T-helper 2 cell (primary cell): ENCODE measurements around the gene PPRC1.
A peak's percentile ranks its signal among the peaks of the same experiment; 100 is the strongest.

Source experiments
- DNase-seq, 5 experiments: peaks; one replicate each; pipeline versions ENCODE4 v3.0.0 to v3.0.0-alpha.2; 2012 to 2022

PPRC1 gene

DNA sequence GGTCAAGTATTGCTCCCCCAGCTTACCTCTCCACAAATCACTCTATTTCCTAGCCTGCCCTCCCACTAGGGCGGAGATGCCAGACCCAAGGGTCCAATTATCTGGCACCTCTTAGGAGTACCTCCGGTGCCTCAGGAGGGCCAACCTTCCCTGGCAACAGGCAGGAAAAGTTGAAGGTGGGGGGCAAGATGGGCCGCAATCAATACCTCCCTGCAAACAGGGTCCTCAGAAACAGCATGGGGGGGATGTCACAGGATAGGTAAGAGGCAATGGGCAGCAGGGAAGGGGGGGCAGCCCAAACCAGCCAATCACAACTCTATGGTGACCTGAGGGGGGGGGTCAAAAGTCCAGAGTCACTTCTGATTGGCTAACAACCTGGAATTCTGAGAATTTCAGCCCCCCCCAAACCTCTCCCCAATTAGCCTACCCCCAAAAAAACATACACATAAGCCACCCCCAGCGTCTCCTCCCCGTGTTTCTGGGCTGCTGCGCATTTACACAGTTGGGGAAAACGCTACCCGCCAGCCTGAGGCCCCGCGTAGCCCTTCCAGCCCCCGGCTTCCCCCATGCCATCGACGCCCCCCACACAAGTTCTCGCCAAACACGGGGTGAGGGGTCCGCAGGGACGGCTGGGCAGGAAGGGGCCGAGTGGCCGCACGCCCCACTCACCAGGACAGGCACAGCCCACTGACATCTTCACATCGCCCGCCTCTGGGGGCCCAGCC, 13.3 kb upstream of the PPRC1 start:
- peak in 2 of 5 experiments; percentile 32 to 81 for DNase-seq

GRCh38 chr10:102120142-102120990, 12.5 kb upstream of the PPRC1 start, which contains the start of gene LDB1:
Gene LDB1 (minus strand): TSS chr10:102120368. CDS start chr10:102120110, 258 bp downstream.
- peak; percentile 30 to 86 (median 55) for DNase-seq

GRCh38 chr10:102120991-102121738, 11.7 kb upstream of the PPRC1 start:
- peak in 1 of 5 experiments; percentile 36 for DNase-seq

DNA sequence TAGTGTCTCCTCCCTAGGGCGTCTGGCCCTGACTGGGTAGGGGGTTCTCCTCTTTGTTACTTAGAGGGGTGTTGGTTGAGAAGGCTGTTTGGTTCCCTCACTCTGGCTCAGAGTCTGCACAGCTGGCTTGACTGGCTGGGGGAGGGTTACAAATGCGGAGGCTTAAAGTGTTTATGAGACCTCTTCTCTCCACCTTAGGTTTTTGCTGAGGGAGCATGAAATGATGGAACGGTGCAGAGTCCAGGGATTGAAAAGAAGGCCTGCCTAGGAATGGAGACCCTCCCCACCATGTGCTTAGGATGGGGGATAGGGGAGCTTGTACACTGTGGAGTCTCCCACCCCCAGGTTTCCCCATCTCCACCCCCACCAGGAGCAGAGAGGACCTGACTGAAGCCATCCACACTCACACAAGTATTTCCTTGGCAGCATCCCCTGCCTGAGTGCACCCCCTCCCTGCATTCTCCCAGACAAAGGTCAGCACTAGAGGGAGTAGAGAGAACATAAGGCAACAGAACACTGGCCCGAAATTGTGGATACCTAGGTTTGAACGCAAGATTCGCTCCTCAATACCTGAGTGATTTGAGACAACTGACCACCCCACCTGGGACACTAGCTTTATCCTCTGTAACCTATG, 11.0 kb upstream of the PPRC1 start:
- DNase-seq, result no peak

DNA sequence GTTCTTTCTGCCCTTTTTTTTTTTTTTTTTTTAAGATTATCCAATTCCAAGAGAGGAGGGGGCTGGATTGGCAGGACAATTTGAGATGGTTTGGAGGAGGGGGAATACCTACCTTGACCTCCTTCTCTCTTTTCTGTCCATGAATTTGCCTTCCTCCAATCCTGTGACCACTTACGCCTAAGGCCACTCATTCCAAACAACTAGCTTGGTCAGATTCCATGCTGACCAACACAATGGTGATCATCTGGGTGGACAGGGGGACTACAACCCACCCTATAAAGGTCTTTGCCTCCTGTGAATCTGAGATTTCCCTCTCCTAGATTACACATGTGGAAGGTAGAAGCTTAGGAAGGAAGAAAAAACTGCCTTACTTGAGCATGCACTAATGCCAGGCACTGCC, 10.4 kb upstream of the PPRC1 start:
- no peak for DNase-seq

GRCh38 chr10:102123223-102123622, 9.6 kb upstream of the PPRC1 start:
- no peak for DNase-seq

- DNase-seq, result no peak
Observed at GRCh38 chr10:102131286-102132170, 1.3 kb upstream of the PPRC1 start.

DNA sequence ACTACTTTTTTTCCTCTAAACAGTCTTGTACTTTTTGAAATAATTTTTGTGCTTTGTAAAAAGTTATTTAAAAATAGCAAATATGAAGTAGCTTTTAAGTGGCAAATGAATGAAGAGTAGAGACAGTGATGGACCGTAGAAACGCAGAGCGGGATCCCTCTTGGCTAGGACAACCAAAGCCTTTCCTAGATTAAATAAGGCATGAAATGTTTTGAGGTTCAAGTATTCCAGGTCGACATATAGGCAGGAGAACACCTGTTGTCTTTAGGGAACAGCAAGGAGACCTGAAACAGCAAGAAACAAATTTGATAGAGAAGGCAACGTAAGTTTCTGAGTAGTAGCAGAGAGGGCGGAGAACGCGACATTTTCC, 662 bp upstream of the PPRC1 start:
- no peak for DNase-seq

DNA sequence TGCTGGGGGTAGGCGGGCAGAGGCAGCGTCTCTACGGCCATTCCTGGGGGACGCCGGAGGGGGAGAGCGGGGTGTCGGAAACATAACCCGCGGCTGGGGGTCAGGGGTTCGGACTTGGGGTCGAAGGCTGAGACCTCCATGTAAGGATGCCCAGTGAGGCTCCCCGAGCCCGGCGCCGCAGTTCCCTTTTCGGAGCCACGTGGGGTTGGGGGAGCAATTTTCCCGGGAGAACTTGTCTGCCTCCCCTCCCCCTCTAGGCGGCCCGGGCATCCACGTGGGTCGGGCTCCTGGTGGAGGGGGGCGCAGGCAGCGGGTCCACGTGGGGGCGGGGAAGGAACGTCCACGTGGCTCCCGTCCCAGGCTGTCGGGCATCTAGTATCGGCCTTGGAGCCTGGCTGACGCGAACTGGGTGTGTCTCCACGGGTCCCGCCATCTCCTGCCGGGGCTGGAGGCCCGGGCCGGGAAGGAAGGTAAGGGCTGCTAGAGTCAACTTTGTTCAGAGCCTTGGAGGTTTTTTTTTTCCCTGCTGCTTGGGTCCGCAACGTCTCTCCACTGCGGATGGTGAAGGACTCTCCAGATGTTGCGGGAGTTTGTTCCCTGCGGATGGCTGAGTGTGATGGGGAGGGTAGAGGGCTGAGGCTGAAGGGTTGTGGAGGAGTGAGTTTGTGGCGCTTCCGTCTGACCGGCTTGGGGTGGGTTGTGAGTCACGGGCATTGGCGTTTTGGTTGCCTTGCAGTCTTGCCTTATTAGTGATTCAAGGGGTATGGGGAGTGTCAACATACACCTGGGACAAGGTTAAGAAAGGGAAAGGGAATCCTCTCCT, 744 bp downstream of the PPRC1 start:
- peak in 3 of 5 experiments; percentile 24 to 55 (median 55) for DNase-seq

- DNase-seq, result no peak
Observed at GRCh38 chr10:102134416-102134815, 1.6 kb downstream of the PPRC1 start.

GRCh38 chr10:102135956-102136526, 3.2 kb downstream of the PPRC1 start:
- DNase-seq, result no peak

GRCh38 chr10:102139281-102140110, 6.7 kb downstream of the PPRC1 start:
- DNase-seq, result no peak

DNA sequence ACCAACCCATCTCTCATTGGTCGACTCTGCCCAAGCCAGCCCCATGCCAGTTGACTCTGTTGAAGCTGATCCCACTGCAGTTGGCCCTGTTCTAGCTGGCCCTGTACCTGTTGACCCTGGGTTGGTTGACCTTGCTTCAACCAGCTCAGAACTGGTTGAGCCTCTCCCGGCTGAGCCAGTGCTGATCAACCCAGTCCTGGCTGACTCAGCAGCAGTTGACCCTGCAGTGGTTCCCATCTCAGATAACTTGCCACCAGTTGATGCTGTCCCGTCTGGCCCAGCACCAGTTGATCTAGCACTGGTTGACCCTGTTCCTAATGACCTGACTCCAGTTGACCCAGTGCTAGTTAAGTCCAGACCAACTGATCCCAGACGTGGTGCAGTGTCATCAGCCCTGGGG, 7.4 kb downstream of the PPRC1 start:
- no peak for DNase-seq

GRCh38 chr10:102140913-102141540, 8.2 kb downstream of the PPRC1 start:
- DNase-seq, result no peak

DNA sequence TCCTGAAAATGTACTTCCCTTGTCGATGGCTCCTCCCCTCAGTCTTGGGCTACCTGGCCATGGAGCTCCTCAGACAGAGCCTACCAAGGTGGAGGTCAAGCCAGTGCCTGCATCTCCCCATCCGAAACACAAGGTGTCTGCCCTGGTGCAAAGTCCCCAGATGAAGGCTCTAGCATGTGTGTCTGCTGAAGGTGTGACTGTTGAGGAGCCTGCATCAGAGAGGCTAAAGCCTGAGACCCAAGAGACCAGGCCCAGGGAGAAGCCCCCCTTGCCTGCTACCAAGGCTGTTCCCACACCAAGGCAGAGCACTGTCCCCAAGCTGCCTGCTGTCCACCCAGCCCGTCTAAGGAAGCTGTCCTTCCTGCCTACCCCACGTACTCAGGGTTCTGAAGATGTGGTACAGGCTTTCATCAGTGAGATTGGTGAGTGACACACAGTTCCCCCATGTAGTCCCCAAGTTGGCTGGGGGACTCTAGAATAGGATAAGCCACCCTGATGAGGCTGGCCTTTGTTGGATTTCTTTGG, 8.8 kb downstream of the PPRC1 start:
- DNase-seq, result no peak

DNA sequence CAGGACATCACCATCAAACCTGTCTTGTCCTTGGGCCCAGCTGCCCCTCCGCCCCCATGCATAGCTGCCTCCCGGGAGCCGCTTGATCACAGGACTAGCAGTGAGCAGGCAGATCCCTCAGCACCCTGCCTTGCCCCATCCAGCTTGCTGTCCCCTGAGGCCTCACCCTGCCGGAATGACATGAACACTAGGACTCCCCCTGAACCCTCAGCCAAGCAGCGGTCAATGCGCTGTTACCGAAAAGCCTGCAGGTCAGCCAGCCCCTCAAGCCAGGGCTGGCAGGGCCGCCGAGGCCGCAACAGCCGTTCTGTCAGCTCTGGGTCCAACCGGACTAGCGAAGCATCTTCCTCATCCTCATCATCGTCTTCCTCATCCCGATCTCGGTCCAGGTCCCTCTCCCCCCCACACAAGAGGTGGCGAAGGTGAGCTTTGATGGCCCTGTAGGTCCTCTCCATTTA, 14.2 kb downstream of the PPRC1 start:
- no peak for DNase-seq

DNA sequence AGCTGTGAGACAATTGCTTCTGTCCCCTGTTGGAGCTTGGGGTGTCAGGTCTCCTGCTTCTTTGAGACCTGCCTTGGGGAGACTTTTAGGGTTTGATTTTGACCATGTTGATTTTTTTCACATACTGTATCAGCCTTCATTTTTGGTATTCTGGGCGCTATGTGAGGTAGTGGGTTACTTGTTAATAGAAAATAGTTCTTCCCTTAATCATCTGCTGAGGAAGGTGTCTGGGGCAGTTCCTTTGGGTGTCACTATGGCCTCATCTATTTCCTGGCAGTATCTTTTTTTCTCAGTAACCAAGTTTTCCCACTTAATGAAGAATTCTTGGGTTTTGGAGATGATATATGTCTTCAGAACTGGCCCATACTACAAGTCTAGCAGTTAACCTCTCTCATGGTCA, 14.7 kb downstream of the PPRC1 start:
- no peak for DNase-seq

GRCh38 chr10:102148275-102148674, 15.4 kb downstream of the PPRC1 start:
- no peak for DNase-seq
